Stimulated activated CD8-positive, alpha-beta memory T cell treated with anti-CD3 and anti-CD28 coated beads, Interleukin-12 subunit alpha, Interleukin-12 subunit beta, amount 100 ng/mL, for 24 hours (primary cell): ENCODE data around the gene ECSCR.
"Not testable (repeated sequence)": the region's sequence is repeated elsewhere in the genome, so short reads cannot be mapped to it uniquely, and the experiment has no call there.

ENCODE experiments used
- DNase-seq: peaks from one replicate; pipeline ENCODE4 v3.0.0-alpha.2; 2020; ENCODE audit errors: extremely low read depth

The ECSCR gene

GRCh38 chr5:139462586-139463276, at the start of gene ECSCR:
ECSCR (minus strand) TSS chr5:139462743; CDS start chr5:139462670, 73 bp downstream.
- DNase-seq: no peak

- DNase-seq: not testable (repeated sequence)
These were observed 42.2 kb upstream of the ECSCR start for GRCh38 chr5:139504722-139505121.

- not testable (repeated sequence) for DNase-seq
These were observed 41.3 kb upstream of the ECSCR start for GRCh38 chr5:139503879-139504278.

- not testable (repeated sequence) for DNase-seq
These were observed 40.7 kb upstream of the ECSCR start for GRCh38 chr5:139503036-139503817.

GRCh38 chr5:139501381-139501780, 38.8 kb upstream of the ECSCR start:
- DNase-seq: no peak

- DNase-seq: no peak
These were observed 33.3 kb upstream of the ECSCR start for GRCh38 chr5:139495638-139496435.

GRCh38 chr5:139494832-139495231, 32.3 kb upstream of the ECSCR start:
- no peak for DNase-seq

- no peak for DNase-seq
These were observed 31.7 kb upstream of the ECSCR start for GRCh38 chr5:139494256-139494655.

- no peak for DNase-seq
These were observed 30.2 kb upstream of the ECSCR start for GRCh38 chr5:139492700-139493192.

GRCh38 chr5:139488260-139488659, 25.7 kb upstream of the ECSCR start:
- DNase-seq: no peak

GRCh38 chr5:139486201-139486600, 23.7 kb upstream of the ECSCR start:
- DNase-seq: no peak

- DNase-seq: not testable (repeated sequence)
These were observed 20.3 kb upstream of the ECSCR start for GRCh38 chr5:139482890-139483208.

- no peak for DNase-seq
These were observed 19.7 kb upstream of the ECSCR start, which contains the start of gene STING1 for GRCh38 chr5:139482050-139482889. STING1 (minus strand) TSS chr5:139482758; CDS start chr5:139481704, 1,054 bp downstream.

GRCh38 chr5:139481580-139482049, 19.1 kb upstream of the ECSCR start:
- no peak for DNase-seq

GRCh38 chr5:139481122-139481533, 18.6 kb upstream of the ECSCR start:
- DNase-seq: no peak

GRCh38 chr5:139479729-139480128, 17.2 kb upstream of the ECSCR start:
- DNase-seq: not testable (repeated sequence)

GRCh38 chr5:139478657-139479423, 16.3 kb upstream of the ECSCR start:
- not testable (repeated sequence) for DNase-seq

- no peak for DNase-seq
These were observed 13.5 kb upstream of the ECSCR start for GRCh38 chr5:139475865-139476617.
